GDM1 (cell line): Measurements from ENCODE around the gene ZNF207.
"Not testable (repeated sequence)": the region's sequence is repeated elsewhere in the genome, so short reads cannot be mapped to it uniquely, and the experiment has no call there.

Experiments used
- DNase-seq: peaks from one replicate; lab custom pipeline; 2025; lab: John Stamatoyannopoulos, UW

Gene ZNF207

GRCh38 chr17:32335046-32335445 is 14.9 kb upstream of the ZNF207 start:
- DNase-seq = no peak

- no peak for DNase-seq
These were observed 14.3 kb upstream of the ZNF207 start for GRCh38 chr17:32335687-32336086.

GRCh38 chr17:32341141-32341856 is 8.7 kb upstream of the ZNF207 start:
- DNase-seq = no peak

DNA sequence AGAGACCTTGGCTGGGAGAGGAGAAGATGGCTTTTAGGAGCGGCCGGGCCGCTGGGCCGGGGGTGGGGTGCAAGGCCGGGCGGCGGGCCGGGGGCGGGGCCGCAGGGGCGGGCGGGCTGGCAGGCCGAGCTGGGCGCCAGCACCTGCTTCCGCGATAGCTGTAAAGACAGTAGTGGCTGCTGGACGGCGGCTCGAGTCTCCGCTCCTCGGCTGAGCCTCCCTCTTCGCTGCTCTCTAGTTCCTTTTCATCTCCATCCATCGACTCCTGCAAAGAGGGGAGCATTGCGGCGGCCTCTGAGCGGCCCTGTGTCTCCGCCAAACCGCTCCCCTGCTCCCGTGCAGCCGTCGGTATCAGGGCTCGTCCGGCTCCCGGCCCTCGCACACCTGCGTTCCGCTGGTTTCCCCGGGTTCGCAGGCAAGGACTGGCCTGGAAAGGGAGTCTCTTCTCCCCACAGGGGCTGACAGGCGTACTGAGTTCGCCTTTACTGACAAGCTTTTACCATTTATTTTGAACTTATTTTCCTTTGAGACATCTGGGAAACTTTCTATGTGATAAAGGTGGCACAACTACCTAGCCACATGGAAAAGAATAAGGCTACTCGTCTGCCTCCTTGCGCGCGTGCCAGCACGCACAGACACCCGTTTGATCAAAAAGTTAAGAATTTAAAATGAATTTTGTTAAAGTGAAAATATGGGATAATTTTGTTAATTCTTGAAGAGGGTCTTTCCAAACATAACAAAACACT is 7.9 kb upstream of the ZNF207 start, which contains the start of gene C17orf75:
C17orf75 (minus strand) TSS at position 317 of the 746 bp plus-strand sequence; CDS start at position 283, 34 bp downstream.
- peak; percentile 66 for DNase-seq

- DNase-seq = no peak
These were observed 7.2 kb upstream of the ZNF207 start for GRCh38 chr17:32342603-32343325.

- DNase-seq = no peak
These were observed 3.9 kb upstream of the ZNF207 start for GRCh38 chr17:32345951-32346600.

- no peak for DNase-seq
These were observed 1.5 kb upstream of the ZNF207 start for GRCh38 chr17:32348483-32348800.

DNA sequence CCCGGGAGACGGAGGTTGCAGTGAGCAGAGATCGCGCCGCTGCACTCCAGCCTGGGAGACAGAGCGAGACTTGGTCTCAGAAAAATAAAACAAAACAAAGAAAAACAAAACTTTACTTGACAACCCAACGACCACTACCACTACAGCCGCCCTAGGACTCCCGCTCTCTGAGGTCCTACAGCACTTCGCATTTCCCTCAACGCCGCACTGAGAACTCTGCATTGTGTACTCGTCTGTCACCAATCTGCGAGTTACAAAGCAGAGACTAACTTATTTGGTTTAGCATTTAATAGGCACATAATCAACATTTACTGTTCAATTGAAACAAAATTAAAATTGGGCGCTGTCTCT is 479 bp upstream of the ZNF207 start:
- DNase-seq = no peak

GRCh38 chr17:32350666-32351418 is 885 bp downstream of the ZNF207 start:
- peak; percentile 9 for DNase-seq

DNA sequence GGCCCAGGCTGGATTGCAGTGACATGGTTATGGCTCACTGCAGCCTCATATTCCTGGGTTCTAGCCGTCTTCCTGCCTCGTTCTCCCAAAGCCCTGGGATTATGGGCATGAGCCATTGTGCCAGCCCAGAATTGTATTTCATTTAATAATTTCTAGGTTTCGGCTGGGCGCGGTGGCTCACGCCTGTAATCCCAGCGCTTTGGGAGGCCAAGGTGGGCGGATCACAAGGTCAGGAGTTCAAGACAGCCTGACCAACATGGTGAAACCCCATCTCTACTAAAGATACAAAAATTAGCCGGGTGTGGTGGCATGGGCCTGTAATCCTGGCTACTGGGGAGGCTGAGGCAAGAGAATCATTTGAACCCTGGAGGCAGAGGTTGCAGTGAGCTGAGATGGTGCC is 2.8 kb downstream of the ZNF207 start:
- DNase-seq = not testable (repeated sequence)

- no peak for DNase-seq
These were observed 5.9 kb downstream of the ZNF207 start for GRCh38 chr17:32355649-32356377.

DNA sequence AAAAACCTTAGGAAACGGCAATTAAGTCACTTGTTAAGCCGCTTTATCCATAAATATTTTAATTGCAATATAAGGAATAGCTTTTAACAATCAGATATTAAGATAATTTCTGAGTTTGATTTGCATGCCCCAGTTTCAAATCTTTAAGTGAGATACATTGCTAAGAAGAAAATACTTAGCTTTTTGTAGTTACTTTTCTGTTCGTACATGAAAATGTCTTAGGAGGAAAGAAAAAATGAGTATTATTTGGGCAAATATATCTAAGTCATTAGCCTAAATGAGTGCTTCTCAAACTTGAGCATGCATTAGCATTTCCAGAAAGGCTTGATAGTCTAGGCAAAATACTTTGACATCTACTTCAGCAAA is 6.4 kb downstream of the ZNF207 start:
- DNase-seq = no peak

DNA sequence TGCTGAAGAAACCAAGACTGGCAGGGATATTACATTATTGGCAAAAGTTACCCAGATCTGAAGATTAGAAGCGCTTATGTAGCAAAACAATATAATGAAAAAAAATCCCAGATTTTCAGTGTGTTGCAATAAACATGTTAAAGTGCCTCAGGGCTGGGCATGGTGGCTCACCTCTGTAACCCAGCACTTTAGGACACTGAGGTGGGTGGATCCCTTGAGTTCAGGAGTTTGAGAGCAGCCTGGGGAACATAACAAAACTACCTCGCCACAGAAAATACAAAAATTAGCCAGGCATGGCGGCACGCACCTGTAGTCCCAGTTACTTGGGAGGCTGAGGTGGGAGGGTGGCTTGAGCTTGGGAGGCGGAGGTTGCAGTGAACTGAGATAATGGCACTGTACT is 6.8 kb downstream of the ZNF207 start:
- no peak for DNase-seq

GRCh38 chr17:32357615-32358014 is 7.7 kb downstream of the ZNF207 start:
- no peak for DNase-seq

DNA sequence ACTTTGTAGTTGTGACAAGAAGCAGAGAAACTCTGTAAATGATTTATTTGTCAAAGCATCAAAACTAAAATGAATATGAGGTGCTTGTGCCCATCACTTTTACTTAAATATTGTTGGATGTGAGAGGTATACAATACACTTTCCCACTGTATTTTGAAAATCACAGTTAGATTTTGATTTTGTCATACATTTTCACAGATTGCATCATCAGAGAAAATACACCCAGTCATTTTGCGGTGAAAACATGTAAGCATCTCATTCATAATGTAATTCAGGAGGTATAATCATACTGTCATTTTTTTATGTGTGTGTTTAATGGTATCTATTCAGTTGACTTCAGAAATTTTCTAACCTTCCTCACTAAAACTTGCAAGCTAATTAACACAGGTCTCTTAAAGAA is 11.3 kb downstream of the ZNF207 start:
- DNase-seq = no peak

GRCh38 chr17:32370426-32370825 is 20.5 kb downstream of the ZNF207 start:
- DNase-seq = no peak

- no peak for DNase-seq
These were observed 32.7 kb downstream of the ZNF207 start for GRCh38 chr17:32382526-32383223.

DNA sequence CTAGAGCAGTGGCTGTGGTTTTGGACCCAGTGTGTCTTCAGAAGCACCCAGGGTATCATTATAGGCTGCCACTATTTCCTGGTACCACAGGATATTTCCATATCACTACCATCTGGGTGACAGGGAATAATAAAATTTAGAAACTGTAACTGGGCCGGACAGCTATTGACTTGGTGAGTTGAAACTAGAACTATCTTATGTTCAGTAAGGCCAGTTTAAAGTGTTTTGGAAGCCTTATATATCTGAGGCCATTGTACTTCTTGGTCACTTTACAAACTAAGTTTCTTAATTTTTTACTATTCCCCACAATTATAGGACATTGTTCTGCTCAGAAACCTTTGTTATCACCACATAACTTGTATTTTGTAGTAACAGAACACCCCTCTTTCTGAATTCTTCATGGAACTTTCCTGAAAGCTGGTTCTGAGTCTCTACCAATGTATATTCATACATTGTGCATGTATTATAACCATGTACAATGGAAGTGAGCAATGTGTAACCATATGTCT is 34.0 kb downstream of the ZNF207 start:
- DNase-seq = no peak

DNA sequence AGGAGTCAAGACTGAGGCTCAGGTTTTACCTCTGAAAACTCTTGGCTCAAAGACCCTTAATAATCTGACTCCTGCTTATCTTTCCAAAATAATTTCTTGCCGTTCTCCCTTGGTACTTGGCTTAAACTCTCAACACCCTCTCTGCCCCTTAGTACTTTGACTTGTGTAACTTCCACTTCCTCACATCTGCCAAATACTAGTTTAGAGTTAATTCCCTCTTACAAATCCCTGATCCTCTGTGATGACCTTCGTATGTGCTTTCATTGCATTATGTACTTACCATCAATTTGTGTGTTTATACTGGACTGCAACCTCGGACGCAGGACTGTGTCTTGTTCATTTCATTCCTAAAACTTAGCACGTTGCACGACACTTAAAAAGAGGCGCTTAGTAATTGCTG is 35.2 kb downstream of the ZNF207 start:
- DNase-seq = no peak

DNA sequence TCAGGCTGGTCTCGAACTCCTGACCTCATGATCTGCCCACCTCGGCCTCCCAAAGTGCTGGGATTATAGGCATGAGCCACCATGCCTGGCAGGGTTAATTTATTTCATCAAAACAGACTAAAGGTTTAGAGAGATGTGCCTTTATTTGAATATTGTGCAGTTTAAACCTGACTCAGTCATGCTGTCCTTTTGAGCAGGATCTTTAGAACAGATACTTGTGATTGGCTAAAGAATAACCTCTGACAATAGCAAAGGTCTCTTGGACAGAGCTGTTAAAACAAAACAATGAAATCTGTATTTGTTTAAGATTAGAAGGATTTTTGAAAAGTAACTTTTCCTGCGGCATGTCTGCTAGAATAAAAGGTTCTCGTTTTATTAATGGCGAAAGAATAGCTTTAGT is 36.0 kb downstream of the ZNF207 start:
- no peak for DNase-seq
